HCT116 (cell line): ENCODE measurements around the gene PRKCH. TPM values are rescaled to one million over a fixed set of nuclear protein-coding genes. Genes with fewer than 3 reads are reported as not detected.

Experiments
- ATAC-seq: fragments of 200-7000 bp; cut with Tn5 transposase; 2 replicates; pipeline ENCODE4 v1.9.1; 2020; ENCODE audit warnings: mild to moderate bottlenecking, moderate library complexity
- BruUV-seq: library from RNA; stranded (reverse); fragments of 400-500 nt; replicated peaks from 2 replicates; lab custom pipeline; 2021; lab: Mats Ljungman, UMichigan
- CTCF ChIA-PET: fragments of 300-600 bp; sonication (Branson Sonifier 250); formaldehyde crosslinking; loops from one replicate; lab custom pipeline; 2021; ENCODE audit warnings: antibody characterized with exemption; lab: Charles Lee
- POLR2A ChIA-PET: fragments of 300-600, 350-600 bp; sonication (Branson Sonifier 250); formaldehyde crosslinking; loops from one replicate; lab custom pipeline; 2021; ENCODE audit warnings: antibody characterized with exemption; lab: Charles Lee
- RAD21 ChIA-PET, 2 experiments: fragments of 300-600 bp; sonication (Branson Sonifier 250); formaldehyde crosslinking; loops; one replicate each; lab custom pipeline; 2023; ENCODE audit warnings: low total read pairs in 2 of 2; ENCODE audit not compliant: uncharacterized antibody in 2 of 2, unreplicated experiment in 2 of 2, low non-redundant PET in 1 of 2; lab: Charles Lee
- DNase-seq: peaks from one replicate; pipeline ENCODE4 v3.0.0-alpha.2; 2010; ENCODE audit warnings: low read depth, low spot score
- H2AFZ ChIP-seq: fragments of 200-600 bp; shearing (Covaris generic), sonication (generic); 2 replicates; pipeline ENCODE4 v1.6.1; 2017; ENCODE audit warnings: low read depth, mixed run types, mixed read lengths, antibody characterized with exemption, low read length; ENCODE audit not compliant: poor library complexity, severe bottlenecking
- H3K27ac ChIP-seq: 2 replicates; pipeline ENCODE4 v1.5.1; 2012; ENCODE audit warnings: low read depth, low read length
- H3K27me3 ChIP-seq: fragments of 200-600 bp; sonication (generic); 2 replicates; pipeline ENCODE4 v1.6.1; 2016; ENCODE audit warnings: mixed run types, low read length, mixed read lengths; ENCODE audit not compliant: insufficient read depth
- H3K36me3 ChIP-seq, 2 experiments: fragments of 200-500 bp in 1 of 2; fragments of 200-600 bp in 1 of 2; sonication (Bioruptor generic) in 1 of 2; sonication (generic) in 1 of 2; 2 replicates each; pipeline versions ENCODE4 v1.5.1 to v1.6.1; 2014 to 2016; ENCODE audit warnings: low read length in 2 of 2, inconsistent platforms in 1 of 2, mixed read lengths in 1 of 2, mixed run types in 1 of 2; ENCODE audit not compliant: insufficient read depth in 2 of 2, control insufficient read depth in 1 of 2
- H3K4me1 ChIP-seq, 2 experiments: fragments of 200-600 bp in 1 of 2; sonication (generic) in 1 of 2; 2 replicates each; pipeline versions ENCODE4 v1.5.1 to v1.6.1; 2012 to 2017; ENCODE audit warnings: low read length in 2 of 2, inconsistent platforms in 1 of 2, mild to moderate bottlenecking in 1 of 2, mixed read lengths in 1 of 2, mixed run types in 1 of 2, moderate library complexity in 1 of 2; ENCODE audit not compliant: insufficient read depth in 2 of 2, control insufficient read depth in 1 of 2
- H3K4me2 ChIP-seq: fragments of 200-600 bp; sonication (generic); 2 replicates; pipeline ENCODE4 v1.6.1; 2017; ENCODE audit warnings: mixed run types, low read length, mixed read lengths
- H3K4me3 ChIP-seq, 2 experiments: fragments of 200-600 bp in 1 of 2; sonication (generic) in 1 of 2; replicated peaks in 1 of 2; 2 replicates each; pipeline ENCODE4 v1.5.1; 2011 to 2016; ENCODE audit warnings: low read length in 2 of 2, control low read depth in 1 of 2, low read depth in 1 of 2, mild to moderate bottlenecking in 1 of 2, mixed read lengths in 1 of 2, mixed run types in 1 of 2
- H3K79me2 ChIP-seq: fragments of 200-600 bp; sonication (generic); 2 replicates; pipeline ENCODE4 v1.6.1; 2017; ENCODE audit warnings: mild to moderate bottlenecking, mixed run types, low read length, moderate library complexity, mixed read lengths; ENCODE audit not compliant: insufficient read depth
- H3K9ac ChIP-seq: fragments of 200-600 bp; sonication (generic); 2 replicates; pipeline ENCODE4 v1.6.1; 2016; ENCODE audit warnings: low read length, mixed read lengths
- H3K9me2 ChIP-seq: fragments of 200-600 bp; sonication (generic), shearing (Covaris generic); 2 replicates; pipeline ENCODE4 v1.6.1; 2017; ENCODE audit warnings: mixed run types, mild to moderate bottlenecking, moderate library complexity; ENCODE audit not compliant: insufficient read depth
- H3K9me3 ChIP-seq, 2 experiments: fragments of 200-500 bp in 1 of 2; fragments of 200-600 bp in 1 of 2; sonication (Bioruptor generic) in 1 of 2; sonication (generic) in 1 of 2; 2 replicates each; pipeline ENCODE4 v1.6.1; 2014 to 2017; ENCODE audit warnings: low read length in 2 of 2, mixed read lengths in 2 of 2, inconsistent platforms in 1 of 2, low read depth in 1 of 2, mild to moderate bottlenecking in 1 of 2, mixed run types in 1 of 2, moderate library complexity in 1 of 2; ENCODE audit not compliant: control insufficient read depth in 1 of 2, insufficient read depth in 1 of 2
- H4K20me1 ChIP-seq: fragments of 200-600 bp; sonication (generic), shearing (Covaris generic); 2 replicates; pipeline ENCODE4 v1.6.1; 2017; ENCODE audit warnings: mixed run types, mild to moderate bottlenecking, moderate library complexity; ENCODE audit not compliant: insufficient read depth
- CBX3 ChIP-seq: IDR thresholded peaks from 2 replicates; pipeline ENCODE4 v1.6.1; 2012; ENCODE audit warnings: low read depth
- CEBPB ChIP-seq: IDR thresholded peaks from 2 replicates; pipeline ENCODE4 v1.6.1; 2012; ENCODE audit warnings: low read depth
- EGR1 ChIP-seq: IDR thresholded peaks from 2 replicates; pipeline ENCODE4 v1.6.1; 2012; ENCODE audit warnings: low read depth
- ELF1 ChIP-seq: IDR thresholded peaks from 2 replicates; pipeline ENCODE4 v1.6.1; 2012; ENCODE audit warnings: low read depth, borderline replicate concordance
- EZH2 ChIP-seq: fragments of 200-600 bp; sonication (generic); IDR thresholded peaks from 2 replicates; pipeline ENCODE4 v1.6.1; 2017; ENCODE audit warnings: antibody characterized with exemption, mixed run types
- EZH2phosphoT487 ChIP-seq: fragments of 200-600 bp; IDR thresholded peaks from 2 replicates; pipeline ENCODE4 v1.6.1; 2018; ENCODE audit warnings: antibody characterized with exemption, borderline replicate concordance
- FOSL1 ChIP-seq: IDR thresholded peaks from 2 replicates; pipeline ENCODE4 v1.6.1; 2012; ENCODE audit warnings: low read depth
- JUND ChIP-seq: IDR thresholded peaks from 2 replicates; pipeline ENCODE4 v1.6.1; 2012
- POLR2A ChIP-seq: IDR thresholded peaks from 2 replicates; pipeline ENCODE4 v1.7.0; 2011; ENCODE audit warnings: borderline replicate concordance; ENCODE audit not compliant: insufficient read depth, insufficient read length; ENCODE audit errors: extremely low read depth
- POLR2AphosphoS5 ChIP-seq: IDR thresholded peaks from 2 replicates; pipeline ENCODE4 v1.6.1; 2011; ENCODE audit warnings: mild to moderate bottlenecking, low read depth, low read length, moderate library complexity
- RAD21 ChIP-seq: IDR thresholded peaks from 2 replicates; pipeline ENCODE4 v1.6.1; 2012; ENCODE audit warnings: low read depth, mild to moderate bottlenecking
- SIN3A ChIP-seq: IDR thresholded peaks from 2 replicates; pipeline ENCODE4 v1.6.1; 2012; ENCODE audit warnings: low read depth
- SP1 ChIP-seq: IDR thresholded peaks from 2 replicates; pipeline ENCODE4 v1.6.1; 2012; ENCODE audit warnings: low read depth
- SRF ChIP-seq: IDR thresholded peaks from 2 replicates; pipeline ENCODE4 v1.6.1; 2012; ENCODE audit warnings: low read depth
- TCF7L2 ChIP-seq: IDR thresholded peaks from 2 replicates; pipeline ENCODE4 v1.7.0; 2011; ENCODE audit warnings: borderline replicate concordance, inconsistent platforms; ENCODE audit not compliant: insufficient read depth, insufficient read length; ENCODE audit errors: extremely low read depth
- YY1 ChIP-seq: IDR thresholded peaks from 2 replicates; pipeline ENCODE4 v1.6.1; 2011; ENCODE audit warnings: low read length, low read depth, moderate library complexity, mild to moderate bottlenecking; ENCODE audit not compliant: insufficient replicate concordance; ENCODE audit errors: extremely low read depth
- ZFX ChIP-seq: fragments of 450-650 bp; IDR thresholded peaks from 2 replicates; pipeline ENCODE4 v1.6.1; 2017
- ZNF274 ChIP-seq: fragments of 200-500 bp; sonication (Bioruptor generic); IDR thresholded peaks from 2 replicates; pipeline ENCODE4 v1.6.1; 2014; ENCODE audit warnings: mild to moderate bottlenecking, low read depth, low read length, inconsistent platforms
- intact Hi-C: fragments of 100-400 bp; cut with micrococcal nuclease; formaldehyde crosslinking; loops from 2 replicates; pipeline ENCODE4 v1.10.0; 2022
- total RNA-seq: library from RNA; stranded (reverse); gene quantifications from one replicate; pipeline ENCODE4 v1.2.1, GENCODE V29; 2021; ENCODE audit not compliant: unreplicated experiment
- TF ChIP-seq, protein P1 (sequence below): IDR thresholded peaks from 2 replicates; pipeline ENCODE4 v1.6.1; 2011; ENCODE audit warnings: mild to moderate bottlenecking, low read length, moderate library complexity; ENCODE audit not compliant: insufficient replicate concordance; ENCODE audit errors: extremely low read depth
- TF ChIP-seq, protein P2 (sequence below): IDR thresholded peaks from 2 replicates; pipeline ENCODE4 v1.6.1; 2012
- TF ChIP-seq, protein P3 (sequence below), 3 experiments: fragments of 200-600 bp in 1 of 3; sonication (generic) in 1 of 3; IDR thresholded peaks in 2 of 3; conservative IDR thresholded peaks in 1 of 3; 2 replicates each; pipeline ENCODE4 v1.5.1; 2012 to 2017; ENCODE audit warnings: low read depth in 2 of 3, low read length in 2 of 3, antibody characterized with exemption in 1 of 3, borderline replicate concordance in 1 of 3, control low read depth in 1 of 3, mild to moderate bottlenecking in 1 of 3, mixed read lengths in 1 of 3, mixed run types in 1 of 3, moderate library complexity in 1 of 3; ENCODE audit not compliant: insufficient read depth in 1 of 3
- TF ChIP-seq, protein P4 (sequence below): IDR thresholded peaks from 2 replicates; pipeline ENCODE4 v1.6.1; 2012

Gene PRKCH
- total RNA-seq, 1 experiment from 2014 or later, result 16.6 TPM

DNA sequence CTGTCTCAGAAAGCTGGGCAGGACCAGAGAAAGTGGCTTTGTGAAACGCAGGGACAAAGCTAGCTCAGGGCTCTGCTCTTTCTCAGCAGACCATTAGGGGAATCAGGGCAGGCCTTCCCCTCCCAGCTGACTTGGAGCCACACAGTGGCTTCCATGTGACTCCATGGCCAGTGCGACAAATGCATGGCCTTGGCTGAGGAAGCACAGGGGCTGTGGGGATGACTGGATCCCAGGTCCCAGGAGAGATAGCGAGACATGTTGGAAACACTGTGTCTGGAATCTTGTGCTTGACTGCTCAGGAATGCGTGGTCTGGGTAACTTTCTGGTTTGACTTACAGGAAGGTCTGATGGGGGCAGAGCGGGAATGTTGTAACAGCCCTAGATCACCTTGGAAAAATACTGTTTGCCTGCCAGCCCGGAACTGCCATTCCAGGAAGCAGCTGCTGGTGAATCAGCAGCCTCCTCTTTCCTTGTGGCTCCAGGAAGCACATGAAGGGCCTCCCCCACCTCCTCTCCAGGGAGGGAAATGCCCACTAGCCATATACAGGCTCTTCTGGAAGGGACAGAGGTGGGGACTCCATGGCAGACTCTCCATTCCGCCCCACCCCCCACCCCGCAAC lies 240.4 kb downstream of the PRKCH start:
- peak; percentile 31 for ATAC-seq
- RAD21 ChIA-PET, result interaction anchor here (1.0 to 1.6 kb wide), 3 partner anchors 24 to 34 kb away, joined by 3 to 5 read pairs (median 4); no protein-coding TSS in a partner anchor
- CTCF ChIA-PET, result interaction anchor here (1.3 kb wide), 2 partner anchors 84 to 276 kb away, joined by 3 to 4 read pairs; no protein-coding TSS in a partner anchor
- TF ChIP-seq ELF1 (no peak), EZH2 (no peak), SP1 (no peak), CEBPB (no peak), EZH2phosphoT487 (no peak), FOSL1 (no peak), YY1 (peak; percentile 33), CBX3 (no peak), TCF7L2 (peak; percentile 77), ZNF274 (no peak), RAD21 (no peak), JUND (no peak), POLR2AphosphoS5 (peak; percentile 61), EGR1 (no peak), SRF (no peak), SIN3A (no peak), ZFX (no peak; the same call in 1 of the 2 replicates), POLR2A (peak; percentile 38)
- TF ChIP-seq, protein P1, sequence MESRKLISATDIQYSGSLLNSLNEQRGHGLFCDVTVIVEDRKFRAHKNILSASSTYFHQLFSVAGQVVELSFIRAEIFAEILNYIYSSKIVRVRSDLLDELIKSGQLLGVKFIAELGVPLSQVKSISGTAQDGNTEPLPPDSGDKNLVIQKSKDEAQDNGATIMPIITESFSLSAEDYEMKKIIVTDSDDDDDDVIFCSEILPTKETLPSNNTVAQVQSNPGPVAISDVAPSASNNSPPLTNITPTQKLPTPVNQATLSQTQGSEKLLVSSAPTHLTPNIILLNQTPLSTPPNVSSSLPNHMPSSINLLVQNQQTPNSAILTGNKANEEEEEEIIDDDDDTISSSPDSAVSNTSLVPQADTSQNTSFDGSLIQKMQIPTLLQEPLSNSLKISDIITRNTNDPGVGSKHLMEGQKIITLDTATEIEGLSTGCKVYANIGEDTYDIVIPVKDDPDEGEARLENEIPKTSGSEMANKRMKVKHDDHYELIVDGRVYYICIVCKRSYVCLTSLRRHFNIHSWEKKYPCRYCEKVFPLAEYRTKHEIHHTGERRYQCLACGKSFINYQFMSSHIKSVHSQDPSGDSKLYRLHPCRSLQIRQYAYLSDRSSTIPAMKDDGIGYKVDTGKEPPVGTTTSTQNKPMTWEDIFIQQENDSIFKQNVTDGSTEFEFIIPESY, result no peak
- TF ChIP-seq, protein P2, sequence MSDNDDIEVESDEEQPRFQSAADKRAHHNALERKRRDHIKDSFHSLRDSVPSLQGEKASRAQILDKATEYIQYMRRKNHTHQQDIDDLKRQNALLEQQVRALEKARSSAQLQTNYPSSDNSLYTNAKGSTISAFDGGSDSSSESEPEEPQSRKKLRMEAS, result no peak
- TF ChIP-seq, protein P3, sequence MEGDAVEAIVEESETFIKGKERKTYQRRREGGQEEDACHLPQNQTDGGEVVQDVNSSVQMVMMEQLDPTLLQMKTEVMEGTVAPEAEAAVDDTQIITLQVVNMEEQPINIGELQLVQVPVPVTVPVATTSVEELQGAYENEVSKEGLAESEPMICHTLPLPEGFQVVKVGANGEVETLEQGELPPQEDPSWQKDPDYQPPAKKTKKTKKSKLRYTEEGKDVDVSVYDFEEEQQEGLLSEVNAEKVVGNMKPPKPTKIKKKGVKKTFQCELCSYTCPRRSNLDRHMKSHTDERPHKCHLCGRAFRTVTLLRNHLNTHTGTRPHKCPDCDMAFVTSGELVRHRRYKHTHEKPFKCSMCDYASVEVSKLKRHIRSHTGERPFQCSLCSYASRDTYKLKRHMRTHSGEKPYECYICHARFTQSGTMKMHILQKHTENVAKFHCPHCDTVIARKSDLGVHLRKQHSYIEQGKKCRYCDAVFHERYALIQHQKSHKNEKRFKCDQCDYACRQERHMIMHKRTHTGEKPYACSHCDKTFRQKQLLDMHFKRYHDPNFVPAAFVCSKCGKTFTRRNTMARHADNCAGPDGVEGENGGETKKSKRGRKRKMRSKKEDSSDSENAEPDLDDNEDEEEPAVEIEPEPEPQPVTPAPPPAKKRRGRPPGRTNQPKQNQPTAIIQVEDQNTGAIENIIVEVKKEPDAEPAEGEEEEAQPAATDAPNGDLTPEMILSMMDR (IDR thresholded peaks at IDR 0.05 in 2 of 3, conservative IDR thresholded peaks at IDR 0.05 in 1 of 3; ENCODE audit: borderline replicate concordance in 1 of 3, insufficient read depth in 1 of 3, low read depth in 2 of 3, low read length in 2 of 3), result no peak
- TF ChIP-seq, protein P4, sequence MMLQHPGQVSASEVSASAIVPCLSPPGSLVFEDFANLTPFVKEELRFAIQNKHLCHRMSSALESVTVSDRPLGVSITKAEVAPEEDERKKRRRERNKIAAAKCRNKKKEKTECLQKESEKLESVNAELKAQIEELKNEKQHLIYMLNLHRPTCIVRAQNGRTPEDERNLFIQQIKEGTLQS, result no peak
- H3K27me3 ChIP-seq, result no peaks in the 10 kb centered on the region
- POLR2A ChIA-PET, result interaction anchor here (0.7 to 5.2 kb wide), 12 partner anchors 10 to 811 kb away, joined by 3 to 41 read pairs (median 5); no protein-coding TSS in a partner anchor
- H4K20me1 ChIP-seq, result no peaks in the 10 kb centered on the region
- H3K4me3 ChIP-seq, result peak overlapping the region in 1 of 2 experiments; percentile 40; a peak in 2 of 4 replicates
- H3K4me1 ChIP-seq, result peaks cover 85 to 87% of the 10 kb centered on the region in 2 experiments
- H3K4me2 ChIP-seq, result peak overlapping the region; percentile 76
- no peaks in the 10 kb centered on the region for H3K79me2 ChIP-seq
- BruUV-seq, result TSS peak; percentile 68
- peak overlapping the region; percentile 97 for H3K27ac ChIP-seq
- peak overlapping the region; percentile 63 for H3K9ac ChIP-seq
- intact Hi-C loops, result loop anchor here (2.0 to 5.0 kb wide), 2 partner anchors 84 to 133 kb away; partner anchors contain the start of gene HIF1A
- peak overlapping the region; percentile 51 for H2AFZ ChIP-seq
- H3K9me2 ChIP-seq, result no peaks in the 10 kb centered on the region
- H3K9me3 ChIP-seq, result no peaks in the 10 kb centered on the region
- H3K36me3 ChIP-seq, result no peaks in the 10 kb centered on the region
- DNase-seq, result peak; percentile 82
